ENCODE results near the gene SORCS2.

SORCS2 gene

GRCh38 chr4:7491915-7492314 is 299.6 kb downstream of the SORCS2 start:
- no peak for DNase-seq

- DNase-seq, result no peak
Measured at GRCh38 chr4:7498446-7499200, 306.3 kb downstream of the SORCS2 start.

- DNase-seq, result no peak
Measured at GRCh38 chr4:7499661-7500060, 307.3 kb downstream of the SORCS2 start.

- no peak for DNase-seq
Measured at GRCh38 chr4:7500404-7500803, 308.1 kb downstream of the SORCS2 start.

- no peak for DNase-seq
Measured at GRCh38 chr4:7501314-7501713, 309.0 kb downstream of the SORCS2 start.

GRCh38 chr4:7501873-7502272 is 309.5 kb downstream of the SORCS2 start:
- no peak for DNase-seq

- DNase-seq, result peak; percentile 86
Measured at GRCh38 chr4:7503559-7504249, 311.4 kb downstream of the SORCS2 start.

- DNase-seq, result no peak
Measured at GRCh38 chr4:7505116-7505900, 313.0 kb downstream of the SORCS2 start.

- DNase-seq, result no peak
Measured at GRCh38 chr4:7506119-7506518, 313.8 kb downstream of the SORCS2 start.

- DNase-seq, result no peak
Measured at GRCh38 chr4:7506572-7506971, 314.2 kb downstream of the SORCS2 start.

- DNase-seq, result no peak
Measured at GRCh38 chr4:7507381-7507780, 315.0 kb downstream of the SORCS2 start.

GRCh38 chr4:7510066-7510465 is 317.7 kb downstream of the SORCS2 start:
- no peak for DNase-seq

GRCh38 chr4:7510538-7510937 is 318.2 kb downstream of the SORCS2 start:
- no peak for DNase-seq

- DNase-seq, result no peak
Measured at GRCh38 chr4:7511525-7511924, 319.2 kb downstream of the SORCS2 start.

- no peak for DNase-seq
Measured at GRCh38 chr4:7512428-7512827, 320.1 kb downstream of the SORCS2 start.

GRCh38 chr4:7512946-7513345 is 320.6 kb downstream of the SORCS2 start:
- no peak for DNase-seq

- no peak for DNase-seq
Measured at GRCh38 chr4:7513671-7514070, 321.3 kb downstream of the SORCS2 start.

- DNase-seq, result no peak
Measured at GRCh38 chr4:7514281-7514680, 321.9 kb downstream of the SORCS2 start.

- DNase-seq, result no peak
Measured at GRCh38 chr4:7514789-7515188, 322.5 kb downstream of the SORCS2 start.

- DNase-seq, result peak; percentile 64
Measured at GRCh38 chr4:7515390-7515902, 323.1 kb downstream of the SORCS2 start.

- peak; percentile 70 for DNase-seq
Measured at GRCh38 chr4:7516096-7516772, 323.9 kb downstream of the SORCS2 start.

- peak; percentile 66 for DNase-seq
Measured at GRCh38 chr4:7516773-7517144, 324.4 kb downstream of the SORCS2 start.

Data from retina (tissue), 1 donor.